IPS-NIHi11 (cell line): ENCODE data around the gene ANKS1A.
A peak's percentile ranks its signal among the peaks of the same experiment; 100 is the strongest.

Source experiments
- DNase-seq: peaks from one replicate; pipeline ENCODE4 v3.0.0; 2012; ENCODE audit warnings: mixed read lengths, low spot score

ANKS1A gene

DNA sequence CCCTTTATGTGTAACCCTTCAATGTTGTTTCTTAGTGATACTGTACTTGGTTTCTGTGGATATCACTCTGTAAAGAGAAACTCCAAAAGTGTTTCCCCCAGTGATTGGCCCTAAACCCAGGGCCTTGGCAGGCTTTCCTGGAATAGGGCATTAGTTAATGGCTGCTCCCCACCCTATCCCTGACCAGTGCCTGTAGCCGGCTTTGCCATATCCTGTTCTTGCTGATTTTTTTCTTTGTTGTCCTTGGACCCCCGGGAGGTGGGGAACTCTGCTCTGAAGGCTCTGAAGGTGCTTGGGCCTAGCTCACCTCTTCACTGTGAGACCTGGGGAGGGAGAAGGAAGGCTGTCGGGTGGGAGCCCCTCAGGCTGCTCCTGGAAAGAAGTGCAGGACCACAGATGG lies 131.9 kb downstream of the ANKS1A start:
- DNase-seq, result no peak

DNA sequence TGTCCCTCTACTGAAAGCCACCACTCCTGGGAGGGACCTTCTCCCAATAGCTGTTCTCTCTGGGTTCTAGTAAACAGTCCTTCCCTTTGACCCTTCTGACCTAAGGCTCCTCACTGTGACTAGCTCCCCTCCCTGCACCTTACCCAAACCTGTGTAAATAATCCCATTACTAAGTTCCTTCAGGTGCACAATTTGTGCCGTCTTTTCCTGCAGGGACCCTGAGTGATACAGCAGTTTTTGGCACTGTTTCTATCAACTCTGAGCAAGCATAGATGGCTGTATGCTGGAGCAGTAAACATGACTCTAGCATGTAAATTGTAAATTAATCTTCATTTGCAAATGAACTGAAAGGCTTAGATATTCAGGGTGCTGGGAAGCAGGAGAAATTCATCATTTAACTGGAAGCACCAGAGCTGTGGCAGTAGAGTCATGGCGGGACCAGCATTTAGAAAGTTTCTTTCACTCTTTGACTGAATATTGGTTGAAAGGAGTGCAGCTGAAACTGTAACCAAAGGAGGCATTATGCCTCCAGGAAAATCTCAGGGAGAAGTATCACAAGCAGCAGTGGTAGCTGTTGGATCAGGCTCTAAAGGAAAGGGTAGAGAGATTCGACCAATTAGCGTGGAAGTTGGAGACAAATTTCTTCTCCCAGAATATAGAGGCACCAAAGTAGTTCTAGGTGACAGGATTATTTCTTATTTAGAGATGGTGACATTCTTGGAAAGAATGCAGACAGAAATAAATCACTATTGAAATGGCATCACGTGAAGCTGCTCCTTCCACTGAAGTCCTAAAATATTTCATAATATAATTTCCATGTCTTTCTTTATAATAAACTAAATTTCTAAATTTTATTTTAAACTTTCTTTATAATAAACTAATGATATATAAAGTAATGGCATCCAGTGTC lies 134.3 kb downstream of the ANKS1A start:
- DNase-seq, result no peak

DNA sequence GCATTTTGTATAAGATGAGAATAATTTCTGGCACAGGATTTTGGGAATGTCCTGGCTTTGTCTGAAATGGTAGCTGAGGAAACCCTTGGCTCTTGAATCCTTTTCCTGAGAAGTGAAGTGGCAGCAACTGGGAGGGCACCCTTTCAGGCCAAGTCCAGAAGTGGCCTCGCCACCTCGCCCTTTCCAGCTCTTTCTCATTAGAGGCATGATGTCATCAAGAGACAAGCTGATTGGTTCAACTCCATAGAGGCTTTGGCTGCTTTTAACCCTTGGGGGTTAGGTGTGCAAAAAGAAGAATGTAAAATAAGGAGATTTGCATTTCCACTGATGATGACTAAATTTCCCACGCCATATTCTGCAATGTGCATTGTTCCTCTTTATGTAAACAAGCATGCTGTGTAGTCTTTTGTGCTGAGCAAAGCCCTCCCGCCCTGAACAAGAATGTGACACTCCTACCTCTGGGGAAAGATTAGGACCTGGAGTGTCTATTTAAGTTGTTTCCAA lies 135.5 kb downstream of the ANKS1A start:
- peak; percentile 82 for DNase-seq

DNA sequence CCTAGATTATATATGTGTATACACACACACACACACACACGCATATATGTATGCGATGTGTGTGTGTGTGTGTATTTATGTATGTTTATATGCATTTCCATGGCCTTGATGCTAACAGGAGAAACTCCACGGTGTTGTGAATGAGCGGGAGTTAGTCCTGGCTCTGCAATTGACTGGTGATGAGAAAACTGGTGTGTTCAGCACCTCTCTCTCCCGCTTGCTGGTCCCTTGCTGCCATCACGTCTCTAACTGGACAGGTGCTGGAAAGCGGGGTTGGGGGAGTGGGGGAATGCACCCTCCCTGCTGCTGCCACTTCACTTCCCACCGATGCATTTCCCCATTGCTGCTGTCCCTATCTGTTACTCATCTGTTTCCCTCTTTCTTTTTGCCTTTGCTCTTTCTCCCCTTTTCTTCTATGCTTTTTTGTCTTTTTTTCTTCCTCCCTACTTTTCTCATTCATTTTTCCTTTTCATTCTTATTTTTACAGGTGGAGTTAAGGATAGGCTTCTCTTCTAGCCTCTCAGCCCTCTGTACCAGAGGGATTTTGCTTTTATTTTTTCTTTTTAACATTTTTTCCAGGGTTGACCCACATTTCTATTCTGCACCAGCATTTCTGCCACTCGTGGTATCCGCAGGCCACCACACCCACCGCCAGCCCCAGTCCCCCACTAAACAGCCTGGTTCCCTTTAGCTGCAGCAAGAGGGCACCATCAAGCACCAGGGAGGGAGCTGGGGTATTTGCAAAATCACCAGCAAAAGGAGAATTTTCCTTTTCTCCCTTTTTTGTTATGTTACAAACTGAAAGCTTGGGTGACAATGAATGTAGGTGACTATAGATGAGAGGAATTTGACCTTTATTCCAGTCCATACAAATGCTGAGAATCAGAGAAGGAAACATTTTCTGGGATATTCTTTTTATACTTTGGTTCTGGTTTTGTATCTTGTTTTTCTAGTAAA lies 136.5 kb downstream of the ANKS1A start:
- no peak for DNase-seq

DNA sequence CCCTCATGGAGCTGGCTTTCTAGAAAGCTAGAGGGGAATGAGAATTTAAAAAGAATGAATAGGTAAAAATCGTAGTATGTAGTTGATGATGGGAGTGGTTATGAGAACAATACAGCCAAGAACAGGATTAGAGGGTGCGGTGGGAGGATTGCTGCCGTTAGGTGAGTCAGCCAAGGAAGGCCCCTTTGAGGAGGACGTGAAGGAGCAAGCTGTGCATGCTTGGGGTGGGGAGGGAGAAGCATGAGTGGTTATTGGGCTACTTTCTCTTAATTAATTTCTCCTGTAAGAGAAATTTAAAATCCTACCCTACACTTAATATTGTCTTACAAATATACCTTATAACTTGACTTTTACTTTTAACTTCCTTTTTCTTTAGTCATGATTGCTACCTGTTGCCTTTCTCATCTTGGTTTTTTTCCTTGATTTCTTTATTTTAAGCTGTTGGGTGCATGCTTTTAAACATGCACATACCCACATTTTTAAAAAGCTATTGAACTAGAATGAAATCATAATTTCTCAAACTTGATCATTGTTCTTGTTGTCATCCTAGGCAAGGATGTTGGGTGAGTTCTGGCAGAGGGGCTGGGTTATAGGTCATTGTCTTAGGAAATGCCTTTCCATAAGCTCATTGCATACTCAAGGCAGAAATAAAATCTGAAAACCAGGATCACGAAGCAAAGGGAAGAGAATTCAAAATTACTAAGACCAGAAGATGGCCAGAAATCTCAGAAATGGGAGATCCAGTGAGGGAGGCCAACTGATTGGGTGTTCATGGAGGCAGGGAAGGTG lies 137.6 kb downstream of the ANKS1A start:
- no peak for DNase-seq

DNA sequence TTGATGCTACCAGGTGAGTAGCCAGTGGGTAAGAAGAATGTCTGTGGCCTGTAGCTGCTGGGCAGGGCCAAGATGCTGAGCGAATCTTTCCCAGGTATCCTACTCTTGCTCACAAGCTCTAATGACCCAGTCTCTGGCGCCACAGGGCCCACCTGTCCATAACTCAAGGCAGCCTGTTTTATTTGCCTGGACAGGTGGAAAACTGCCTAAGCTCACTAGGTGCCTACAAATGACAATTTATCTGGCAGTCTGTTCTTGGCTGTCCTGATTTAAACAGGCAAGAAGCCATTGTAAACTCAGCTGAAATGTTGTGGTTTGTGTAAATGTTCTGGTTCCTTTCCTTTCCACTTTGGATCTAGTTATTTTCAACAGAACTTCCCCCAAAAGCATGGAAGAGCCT lies 138.8 kb downstream of the ANKS1A start:
- no peak for DNase-seq

DNA sequence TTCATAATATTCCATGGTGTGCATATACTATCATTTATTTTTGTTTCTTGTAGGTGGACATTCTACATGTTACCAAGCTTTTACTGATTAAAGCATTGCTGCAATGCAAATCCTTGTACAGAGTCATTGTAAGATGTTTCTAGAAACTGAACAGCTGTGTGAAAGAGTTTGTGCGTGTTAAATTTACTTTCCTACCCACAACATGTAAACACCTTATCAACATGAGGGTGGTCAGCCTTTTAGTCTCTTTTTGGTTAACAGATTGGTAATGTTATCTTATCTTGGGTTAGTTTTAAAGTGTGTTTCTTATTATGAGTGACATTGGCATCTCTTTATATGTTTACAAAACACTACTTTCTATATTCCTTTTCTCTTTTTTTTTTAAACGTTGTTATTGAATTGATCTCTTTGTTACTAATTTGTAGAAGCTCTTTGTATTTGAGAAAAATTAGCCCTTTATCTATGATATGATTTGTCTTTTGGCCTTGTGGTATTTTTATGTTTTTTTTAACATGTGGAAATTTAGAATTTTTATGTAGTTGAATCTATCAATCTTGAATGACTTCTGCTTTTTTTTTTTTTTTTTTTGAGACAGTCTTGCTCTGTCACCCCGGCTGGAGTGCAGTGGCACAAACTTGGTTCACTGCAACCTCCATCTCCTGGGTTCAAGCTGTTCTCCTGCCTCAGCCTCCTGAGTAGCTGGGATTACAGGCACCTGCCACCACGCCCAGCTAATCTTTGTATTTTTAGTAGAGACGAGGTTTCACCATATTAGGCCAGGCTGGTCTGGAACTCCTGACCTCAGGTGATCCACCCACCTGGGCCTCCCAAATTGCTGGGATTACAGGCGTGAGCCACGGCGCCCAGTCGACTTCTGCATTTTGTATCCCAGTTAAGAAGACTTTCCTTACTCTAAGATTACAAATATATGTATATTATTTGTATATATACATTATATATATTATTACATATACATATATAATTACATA lies 140.0 kb downstream of the ANKS1A start:
- DNase-seq, result no peak

DNA sequence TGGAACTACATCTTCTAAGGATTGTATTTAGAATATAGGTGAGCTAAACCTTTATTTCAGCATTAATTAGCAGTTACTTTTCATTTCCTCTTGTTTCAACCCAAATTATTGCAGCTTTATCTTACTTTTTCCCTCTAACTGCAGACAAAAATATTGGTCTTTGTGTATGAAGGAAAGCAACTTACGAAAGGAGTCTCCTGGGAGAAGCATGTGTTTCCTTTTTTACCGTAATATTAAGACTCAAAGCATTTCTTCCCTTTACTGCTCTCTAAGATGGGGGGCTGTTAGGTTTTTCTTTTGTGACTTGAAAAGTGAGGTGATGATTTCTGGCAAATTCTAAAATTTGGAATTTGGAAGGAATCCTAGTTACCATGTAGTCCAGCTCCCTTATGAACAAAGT lies 141.0 kb downstream of the ANKS1A start:
- no peak for DNase-seq

DNA sequence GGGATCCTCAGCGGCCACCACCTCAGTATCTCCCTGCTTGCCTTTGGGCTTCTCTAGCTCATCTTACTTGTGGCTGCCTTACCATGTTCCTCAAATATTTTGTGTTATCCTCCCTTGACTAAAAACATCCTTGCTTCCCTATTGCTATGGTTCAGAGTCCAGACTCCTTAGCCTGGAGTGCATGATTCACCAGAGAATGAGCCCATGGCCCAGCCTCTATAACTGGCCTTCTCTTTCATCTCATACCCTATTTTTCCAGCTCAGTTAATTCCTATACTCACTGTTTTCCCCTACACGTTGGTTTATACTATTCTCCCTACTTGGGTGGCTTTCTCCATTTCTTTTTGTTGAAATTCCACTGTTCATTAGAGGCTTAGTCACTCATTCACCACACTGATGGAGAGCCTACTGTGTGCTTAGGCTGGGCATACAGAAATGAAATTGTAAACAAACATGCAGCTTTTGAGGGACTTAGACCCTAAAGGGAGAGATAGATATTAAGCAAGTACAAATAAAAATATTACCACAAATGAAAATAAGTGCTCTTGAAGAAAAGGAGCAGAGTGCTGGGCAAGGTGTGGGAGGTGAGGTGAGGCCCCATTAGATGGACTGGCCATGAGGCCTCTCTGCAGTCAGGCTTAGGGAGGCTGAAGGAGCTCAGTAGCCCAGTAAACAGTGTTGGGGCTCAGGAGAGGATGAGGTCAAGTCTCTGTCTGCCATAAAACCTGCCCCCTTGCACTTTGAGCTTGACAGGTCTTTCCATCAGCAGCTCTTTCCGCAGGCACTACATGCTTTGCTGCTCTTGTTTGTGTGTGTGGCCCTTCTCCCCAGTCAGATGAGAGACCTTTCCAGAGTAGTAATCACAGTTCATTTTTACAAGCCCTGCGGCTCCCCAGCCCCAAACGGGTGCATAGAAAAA lies 142.8 kb downstream of the ANKS1A start:
- no peak for DNase-seq

DNA sequence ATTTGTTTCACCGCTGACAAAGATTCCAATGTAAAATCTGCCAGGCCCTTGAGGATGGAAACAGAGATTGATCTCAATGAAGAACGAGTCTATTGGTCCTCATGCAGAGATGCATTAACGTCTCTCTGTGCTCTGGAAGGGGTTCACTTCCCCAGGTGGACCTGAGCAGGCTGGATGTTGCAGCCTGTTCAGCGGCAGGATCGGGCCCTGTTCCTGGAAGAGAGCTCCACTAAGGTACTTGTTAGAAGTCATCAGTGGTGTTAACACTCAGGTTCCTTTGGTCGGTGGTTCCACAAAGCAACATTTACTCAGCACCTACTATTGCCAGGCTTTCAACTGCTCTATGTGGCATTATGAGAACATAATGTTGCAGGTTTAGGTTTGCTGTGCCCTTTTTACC lies 144.6 kb downstream of the ANKS1A start:
- DNase-seq, result no peak

DNA sequence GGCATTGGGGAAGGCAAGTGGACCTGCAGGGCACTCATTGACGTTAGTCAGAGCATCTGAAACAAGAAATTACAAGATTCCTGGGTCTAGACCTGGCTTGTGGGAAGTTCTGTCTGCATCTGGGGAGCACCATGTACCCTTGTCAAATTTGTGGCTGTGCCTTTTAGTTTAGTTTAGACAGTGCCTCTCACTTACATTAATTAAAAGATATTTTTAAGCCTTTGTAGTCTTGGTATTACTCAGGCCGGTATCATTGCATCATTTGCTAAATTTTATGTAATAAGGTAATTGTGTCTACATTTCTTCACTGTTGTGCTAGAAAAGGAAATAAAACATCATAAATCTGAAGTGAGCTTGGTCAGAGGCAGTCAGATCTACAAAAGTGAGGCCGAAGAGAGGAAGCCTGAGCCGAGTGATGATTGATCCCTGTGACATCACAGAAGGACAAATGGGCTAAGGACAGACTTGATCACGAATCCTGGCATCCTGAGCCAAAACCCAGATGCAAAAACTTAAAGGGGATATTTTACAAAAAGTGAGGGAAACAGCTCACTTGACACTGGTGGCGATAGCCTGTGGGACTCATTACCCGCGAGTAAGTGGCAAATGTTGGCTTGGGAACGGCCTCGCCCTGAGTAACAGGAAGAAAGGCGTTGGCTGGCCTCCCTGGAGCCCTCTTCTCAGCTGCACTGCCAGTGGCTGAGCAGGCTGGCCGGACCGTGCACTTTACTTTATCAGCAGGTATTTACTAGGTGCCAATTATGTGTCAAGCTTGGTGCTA lies 145.5 kb downstream of the ANKS1A start:
- DNase-seq, result no peak

DNA sequence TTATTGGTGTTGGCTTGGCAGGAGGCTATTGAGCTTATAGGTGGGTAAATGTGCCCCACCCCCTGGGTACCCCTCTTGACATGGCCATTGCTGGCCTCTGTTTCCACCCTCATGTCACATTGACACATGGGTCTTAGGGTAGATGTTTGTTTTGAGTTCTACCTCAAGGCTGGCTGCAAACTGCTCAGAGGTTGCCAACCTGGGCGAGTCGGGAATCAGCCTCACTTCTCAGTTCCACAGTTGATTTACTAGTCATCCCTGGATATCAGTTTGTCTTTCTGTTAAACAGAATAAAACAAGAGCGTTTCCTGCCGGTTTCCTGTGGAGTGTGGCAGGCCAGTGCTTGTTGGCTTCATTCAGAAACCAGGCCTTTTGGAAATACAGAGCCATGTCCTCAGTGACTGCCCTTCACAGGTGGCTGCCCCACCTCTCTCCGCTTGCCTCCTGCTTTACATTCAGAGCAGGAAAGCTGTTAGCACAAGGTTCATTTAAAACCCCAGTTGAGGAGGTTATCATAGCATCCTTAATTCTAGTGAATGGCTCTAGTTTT lies 146.5 kb downstream of the ANKS1A start:
- DNase-seq, result no peak

DNA sequence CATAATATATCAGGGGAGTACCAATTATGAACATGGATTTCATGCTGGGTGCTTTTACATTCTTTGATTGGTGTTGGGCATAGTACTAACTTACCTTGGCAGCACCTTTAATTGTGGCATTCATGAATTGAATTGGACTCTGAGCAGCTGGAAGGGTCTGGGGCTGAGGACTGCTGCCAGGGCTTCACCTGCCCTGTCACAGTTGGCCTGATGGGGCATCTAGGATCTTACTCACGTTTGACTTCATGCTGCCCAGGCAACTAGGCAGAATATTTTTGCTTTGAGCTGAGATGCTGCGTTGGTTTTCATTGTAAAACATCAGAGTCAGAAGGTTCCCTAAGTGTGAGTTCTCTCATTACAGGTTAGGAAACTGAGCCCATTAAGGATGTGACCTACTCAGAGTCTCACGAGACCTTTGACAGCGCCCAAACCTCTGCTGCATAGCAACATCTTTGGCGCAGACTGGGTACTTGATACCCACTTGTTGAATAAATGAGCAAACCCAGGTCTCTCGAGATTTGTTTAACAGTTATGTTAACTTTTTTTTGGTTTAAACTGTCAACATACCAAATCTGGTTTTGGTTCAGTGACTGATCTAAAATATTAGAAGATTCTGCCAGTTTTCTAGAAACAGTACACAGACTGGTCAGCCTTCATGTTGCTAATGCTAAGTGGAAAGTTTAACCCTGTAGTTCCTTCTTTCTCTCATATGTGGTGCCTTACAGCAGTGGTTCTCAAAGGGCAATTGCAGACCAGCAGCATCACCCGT lies 147.2 kb downstream of the ANKS1A start:
- DNase-seq, result no peak

DNA sequence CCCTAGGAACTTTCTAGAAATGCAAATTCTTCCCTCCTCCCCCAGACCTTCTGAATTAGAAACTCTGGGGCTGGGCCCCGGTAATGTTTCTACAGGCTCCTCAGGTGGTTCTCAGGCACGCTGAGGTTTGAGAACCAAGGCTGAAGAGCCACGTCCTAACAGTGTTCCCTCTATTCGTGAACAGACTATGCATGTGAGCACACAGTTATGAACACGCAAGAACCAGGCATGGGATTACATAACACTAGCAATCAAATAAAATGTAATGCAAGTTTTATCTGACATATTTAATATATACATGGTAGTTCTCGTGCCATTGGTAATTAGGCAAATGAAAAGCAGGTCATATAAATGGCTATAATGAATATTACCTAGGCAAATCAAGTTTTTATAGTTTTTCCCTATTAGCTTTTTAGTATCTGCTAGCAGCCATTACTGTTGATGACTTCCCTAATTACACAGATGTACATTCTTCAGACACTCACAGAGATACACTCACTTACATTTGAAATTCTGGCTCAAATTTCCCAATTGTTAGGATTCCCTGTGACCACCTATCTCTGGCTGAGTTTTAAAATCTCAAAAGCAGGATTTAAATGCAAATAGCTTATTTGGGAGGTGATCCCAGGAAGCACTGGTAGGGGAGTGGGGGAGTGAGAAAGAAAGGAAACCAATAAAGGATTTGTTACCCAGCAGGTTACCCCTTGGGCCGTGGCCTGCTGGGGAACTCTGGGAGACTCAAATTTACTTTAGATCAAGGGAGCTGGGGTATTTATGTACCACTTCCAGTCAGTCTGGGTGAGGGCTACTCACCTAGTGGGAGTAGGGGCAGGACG lies 148.0 kb downstream of the ANKS1A start:
- DNase-seq, result no peak

DNA sequence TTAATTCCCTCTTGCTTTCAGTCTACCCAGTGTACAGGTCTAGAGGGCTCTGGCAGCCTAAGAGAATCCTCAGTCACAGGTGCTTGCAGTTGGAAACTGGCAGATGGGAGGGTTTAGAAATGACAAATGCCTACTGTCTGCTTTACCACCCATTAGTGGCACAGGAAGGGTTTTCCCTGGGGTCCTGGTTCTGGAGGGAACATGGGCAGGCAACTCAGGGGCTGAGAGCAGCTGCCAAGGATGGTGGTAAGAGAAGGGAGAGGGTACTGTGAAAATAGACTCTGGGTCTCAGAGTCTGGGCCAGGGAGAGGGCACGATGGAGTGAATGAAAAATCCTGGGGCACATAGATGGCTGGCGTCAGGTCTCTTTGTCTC lies 148.6 kb downstream of the ANKS1A start:
- no peak for DNase-seq

DNA sequence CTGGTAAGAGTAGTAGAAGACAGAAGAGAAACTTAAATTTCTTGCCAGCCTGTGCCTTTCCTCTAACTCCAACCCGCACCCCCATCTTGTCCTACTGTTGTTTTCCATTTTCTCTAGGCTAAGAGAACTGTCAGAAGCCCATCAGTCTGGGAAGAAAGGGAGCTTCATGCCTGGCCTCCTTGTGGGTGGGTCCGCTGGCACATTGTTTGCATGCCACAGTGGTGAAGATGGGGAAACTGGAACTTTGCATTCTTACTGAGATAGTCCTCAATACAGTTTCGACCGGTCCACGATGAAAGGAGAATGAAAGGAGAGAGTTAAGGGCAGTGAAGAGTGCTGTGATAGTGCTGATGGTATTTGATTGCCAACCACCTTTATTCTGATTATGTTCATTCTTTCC lies 149.0 kb downstream of the ANKS1A start:
- no peak for DNase-seq

DNA sequence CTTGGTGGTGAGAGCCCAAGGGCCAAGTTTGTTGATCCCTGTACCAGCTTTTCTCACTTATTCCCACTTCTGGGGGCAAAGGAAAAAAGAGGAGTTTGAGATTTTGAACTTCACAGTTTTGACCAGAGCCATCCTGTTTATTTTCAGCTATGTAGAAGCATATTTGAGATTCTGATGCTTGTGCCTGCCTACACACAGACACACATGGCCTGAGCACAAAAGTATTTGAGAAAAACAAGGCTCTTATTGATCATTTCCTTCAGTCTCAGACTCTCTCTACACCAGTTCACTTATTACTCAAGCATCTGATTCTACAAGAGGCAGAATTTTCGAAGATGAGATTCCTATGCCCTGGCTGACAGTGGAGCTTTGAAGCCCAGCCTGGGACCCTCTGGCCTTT lies 151.3 kb downstream of the ANKS1A start:
- DNase-seq, result no peak
